NCI-H2227 (cell line): ENCODE measurements around the gene ASPSCR1.

Experiments
- DNase-seq: peaks from one replicate; lab custom pipeline; 2025; ENCODE audit not compliant: unreplicated experiment; lab: John Stamatoyannopoulos, UW

ASPSCR1 gene

GRCh38 chr17:82054351-82055022 lies 77.1 kb downstream of the ASPSCR1 start:
- no peak for DNase-seq

GRCh38 chr17:82055023-82055964 lies 77.9 kb downstream of the ASPSCR1 start:
- DNase-seq, result no peak

GRCh38 chr17:82055965-82056728 lies 78.7 kb downstream of the ASPSCR1 start:
- DNase-seq, result no peak

GRCh38 chr17:82056729-82057621 lies 79.5 kb downstream of the ASPSCR1 start:
- DNase-seq, result no peak

GRCh38 chr17:82058230-82058854 lies 80.9 kb downstream of the ASPSCR1 start:
- no peak for DNase-seq

- DNase-seq, result no peak
These were observed 81.4 kb downstream of the ASPSCR1 start for GRCh38 chr17:82058855-82059249.

- DNase-seq, result no peak
These were observed 82.0 kb downstream of the ASPSCR1 start for GRCh38 chr17:82059272-82060000.

- no peak for DNase-seq
These were observed 82.6 kb downstream of the ASPSCR1 start for GRCh38 chr17:82060001-82060380.

- no peak for DNase-seq
These were observed 83.2 kb downstream of the ASPSCR1 start for GRCh38 chr17:82060614-82061013.

- DNase-seq, result no peak
These were observed 83.9 kb downstream of the ASPSCR1 start for GRCh38 chr17:82061047-82061925.

- DNase-seq, result no peak
These were observed 84.9 kb downstream of the ASPSCR1 start for GRCh38 chr17:82062076-82062983.

- DNase-seq, result no peak
These were observed 85.5 kb downstream of the ASPSCR1 start for GRCh38 chr17:82062984-82063368.

- no peak for DNase-seq
These were observed 86.3 kb downstream of the ASPSCR1 start for GRCh38 chr17:82063424-82064415.

GRCh38 chr17:82064433-82065192 lies 87.2 kb downstream of the ASPSCR1 start:
- DNase-seq, result no peak

GRCh38 chr17:82065193-82065637 lies 87.8 kb downstream of the ASPSCR1 start:
- DNase-seq, result no peak
